GDM1 (cell line): Measurements from ENCODE around the gene GLRX3.
"Not testable (repeated sequence)": the region's sequence is repeated elsewhere in the genome, so short reads cannot be mapped to it uniquely, and the experiment has no call there.

Experiments used
- DNase-seq: peaks from one replicate; lab custom pipeline; 2025; lab: John Stamatoyannopoulos, UW

GLRX3 gene

GRCh38 chr10:130189608-130190054 lies 53.4 kb downstream of the GLRX3 start:
- no peak for DNase-seq

- peak; percentile 55 for DNase-seq
Observed at GRCh38 chr10:130190055-130190736, 54.0 kb downstream of the GLRX3 start.

- DNase-seq: no peak
Observed at GRCh38 chr10:130190737-130191115, 54.5 kb downstream of the GLRX3 start.

DNA sequence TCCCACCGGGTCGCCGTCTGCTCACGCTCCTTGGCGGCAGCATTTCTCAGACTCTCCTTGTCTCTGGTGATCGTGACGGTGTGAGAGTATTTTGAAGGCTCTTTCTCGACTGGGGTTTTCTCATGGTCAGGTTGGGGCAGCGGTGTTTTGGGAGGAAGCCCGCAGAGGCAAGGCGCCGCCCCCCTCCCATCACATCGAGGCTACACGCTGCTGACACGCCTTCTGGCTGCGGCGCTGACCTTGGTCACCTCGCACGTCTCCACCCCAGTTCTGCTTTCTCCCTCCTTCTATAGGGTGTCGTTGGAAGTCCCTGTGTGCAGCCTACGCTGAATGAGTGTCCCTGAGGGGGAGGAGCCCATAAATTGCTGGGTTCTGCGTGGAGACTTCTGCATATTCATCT lies 55.2 kb downstream of the GLRX3 start:
- DNase-seq: no peak

DNA sequence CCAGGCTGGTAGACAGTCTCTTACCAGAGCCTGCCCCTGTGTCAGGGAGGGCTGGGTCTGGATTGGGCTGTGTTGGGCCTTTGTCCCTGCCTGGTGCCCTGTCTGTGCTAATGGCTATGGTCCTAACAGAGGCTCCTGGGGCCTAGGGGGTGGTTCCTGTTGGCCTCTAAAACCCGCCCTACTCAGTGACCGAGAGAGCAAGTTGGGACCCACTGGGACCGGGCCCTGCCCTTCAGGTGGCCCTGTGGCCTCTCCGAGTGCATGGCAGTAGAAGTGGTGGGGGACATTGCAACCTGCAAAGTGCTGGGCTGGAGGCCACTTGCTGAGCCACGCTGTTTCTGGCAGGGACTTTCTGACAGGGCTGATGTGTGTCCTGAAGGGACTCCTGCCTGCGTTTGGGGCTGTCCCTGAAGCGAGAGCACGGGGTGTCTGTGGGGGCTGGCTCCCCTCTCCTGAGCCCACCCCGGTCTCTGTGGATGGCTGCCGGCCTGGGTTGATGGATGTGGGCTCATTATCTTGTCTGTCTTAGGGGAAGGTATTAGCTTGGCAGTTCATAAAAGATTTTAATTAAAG lies 56.2 kb downstream of the GLRX3 start:
- no peak for DNase-seq

- DNase-seq: no peak
Observed at GRCh38 chr10:130193033-130193432, 56.8 kb downstream of the GLRX3 start.

DNA sequence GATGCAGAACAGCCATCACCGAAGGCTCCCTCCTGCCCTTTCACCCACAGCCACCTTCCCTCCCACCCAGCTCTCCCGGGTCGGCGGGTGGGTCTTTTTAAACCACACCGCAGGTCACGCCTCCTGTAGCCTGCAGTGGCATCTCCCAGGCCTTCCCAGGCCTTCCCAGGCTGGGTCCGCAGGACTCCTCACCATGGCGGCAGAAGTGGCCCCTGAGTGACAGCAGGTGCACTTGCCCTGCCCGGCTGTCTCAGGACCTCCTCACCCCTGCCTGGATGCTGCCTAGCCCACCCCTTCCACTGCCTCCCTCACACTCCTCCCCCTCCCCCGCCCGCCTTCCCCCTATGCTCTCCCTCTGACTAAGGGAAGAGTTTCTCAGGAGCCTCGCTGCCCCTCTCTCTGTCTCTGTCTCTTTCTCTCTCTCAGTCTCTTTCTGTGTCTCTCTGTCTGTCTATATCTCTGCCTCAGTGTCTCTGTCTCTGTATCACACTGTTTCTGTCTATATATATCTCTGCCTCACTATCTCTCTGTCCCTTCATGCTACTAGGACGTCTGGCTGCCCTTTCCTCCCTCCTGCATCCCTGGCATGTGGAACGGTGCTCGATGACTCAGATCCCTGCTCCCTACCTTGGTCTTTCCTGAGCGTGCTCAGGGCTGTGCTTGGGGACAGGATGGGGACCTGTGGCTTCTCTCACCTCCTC lies 57.5 kb downstream of the GLRX3 start:
- DNase-seq: no peak

DNA sequence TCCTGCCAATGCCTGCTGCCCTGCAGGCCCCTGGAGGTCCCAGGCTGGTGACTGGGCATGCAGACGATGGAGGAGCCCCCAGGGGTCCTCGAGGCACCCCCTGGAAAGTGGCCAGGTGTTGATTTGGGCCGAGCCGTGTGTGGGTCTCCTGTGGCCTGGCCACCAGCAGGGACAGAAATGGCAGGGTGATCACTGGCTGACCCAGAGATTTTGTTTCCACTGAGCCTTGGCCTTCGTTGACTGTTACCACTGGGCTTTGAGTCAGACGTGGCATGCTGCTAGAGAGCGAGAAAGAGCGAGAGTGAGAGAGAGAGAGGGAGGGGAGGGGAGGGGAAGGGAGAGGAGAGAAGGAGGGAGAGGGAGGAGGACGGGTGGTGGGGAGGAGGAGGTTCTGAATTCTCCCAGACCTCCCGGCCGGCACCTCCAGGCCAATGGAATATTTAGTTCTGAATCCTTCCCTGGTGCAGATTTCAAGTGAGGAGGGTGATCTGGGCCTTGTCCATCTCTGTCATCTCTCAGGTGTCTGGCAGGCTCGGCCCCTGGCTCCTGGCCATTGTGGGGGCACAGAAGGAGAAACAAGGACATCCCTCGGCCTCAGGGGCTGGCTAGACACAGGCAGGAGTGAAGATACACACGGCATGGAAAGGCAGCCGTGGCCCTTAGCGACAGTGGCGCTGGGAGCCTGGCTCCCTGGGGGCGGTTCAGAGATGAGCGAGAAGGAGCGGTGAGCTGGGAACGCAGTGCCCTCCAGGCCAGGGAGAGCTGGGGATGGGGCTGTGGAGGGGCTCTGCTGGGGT lies 58.2 kb downstream of the GLRX3 start:
- no peak for DNase-seq

DNA sequence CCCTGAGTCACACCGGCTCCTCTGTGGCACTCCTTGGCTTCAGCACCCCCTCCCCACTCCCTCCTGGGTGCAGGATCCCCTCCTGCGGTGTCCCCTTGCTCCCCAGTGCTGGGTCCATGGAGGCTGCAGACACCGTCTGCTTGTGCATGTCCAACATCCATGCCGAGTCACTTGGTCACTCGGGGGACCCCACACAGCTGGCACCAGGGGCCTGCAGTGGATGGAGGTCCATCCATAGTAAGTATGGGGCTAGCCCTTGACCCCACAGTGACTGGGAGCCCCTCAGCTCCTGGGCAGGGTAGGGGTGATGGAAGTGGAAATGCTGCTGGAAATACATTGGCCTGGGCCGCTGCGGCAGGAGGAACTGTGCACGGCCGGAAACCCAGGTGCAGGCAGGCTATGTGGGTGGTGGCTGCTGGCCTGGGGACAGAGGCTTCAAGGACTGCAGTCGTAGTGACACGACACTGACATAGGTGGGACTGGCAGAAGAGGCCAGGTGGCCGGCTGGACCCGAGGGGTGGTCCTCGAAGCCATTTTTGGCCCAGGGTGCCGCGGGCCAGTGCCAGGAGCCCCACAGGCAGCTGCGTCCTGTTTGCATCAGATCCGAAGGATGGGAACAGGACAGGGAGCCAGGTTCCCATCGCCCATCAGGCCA lies 58.9 kb downstream of the GLRX3 start:
- no peak for DNase-seq

GRCh38 chr10:130195746-130196294 lies 59.6 kb downstream of the GLRX3 start:
- no peak for DNase-seq

GRCh38 chr10:130196511-130197487 lies 60.6 kb downstream of the GLRX3 start:
- no peak for DNase-seq

DNA sequence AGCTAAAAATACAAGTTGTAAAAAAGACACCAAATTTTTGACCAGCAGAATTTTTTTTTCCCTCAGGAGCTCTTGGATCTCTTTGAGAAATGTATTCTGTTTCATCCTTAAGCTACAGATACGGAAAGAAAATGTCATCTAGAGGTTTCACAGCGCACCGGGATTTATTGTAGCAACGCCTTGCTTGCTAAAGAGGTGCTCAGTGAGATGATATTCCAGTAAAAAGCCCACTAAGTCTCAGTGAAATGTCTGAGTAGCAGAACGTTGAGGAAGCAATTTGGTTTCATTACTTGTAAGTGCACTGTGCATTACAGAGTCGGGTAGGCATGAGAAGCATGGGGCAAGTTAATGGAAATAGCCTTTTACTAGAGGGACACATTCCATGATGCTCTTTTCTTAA lies 62.5 kb downstream of the GLRX3 start:
- no peak for DNase-seq

DNA sequence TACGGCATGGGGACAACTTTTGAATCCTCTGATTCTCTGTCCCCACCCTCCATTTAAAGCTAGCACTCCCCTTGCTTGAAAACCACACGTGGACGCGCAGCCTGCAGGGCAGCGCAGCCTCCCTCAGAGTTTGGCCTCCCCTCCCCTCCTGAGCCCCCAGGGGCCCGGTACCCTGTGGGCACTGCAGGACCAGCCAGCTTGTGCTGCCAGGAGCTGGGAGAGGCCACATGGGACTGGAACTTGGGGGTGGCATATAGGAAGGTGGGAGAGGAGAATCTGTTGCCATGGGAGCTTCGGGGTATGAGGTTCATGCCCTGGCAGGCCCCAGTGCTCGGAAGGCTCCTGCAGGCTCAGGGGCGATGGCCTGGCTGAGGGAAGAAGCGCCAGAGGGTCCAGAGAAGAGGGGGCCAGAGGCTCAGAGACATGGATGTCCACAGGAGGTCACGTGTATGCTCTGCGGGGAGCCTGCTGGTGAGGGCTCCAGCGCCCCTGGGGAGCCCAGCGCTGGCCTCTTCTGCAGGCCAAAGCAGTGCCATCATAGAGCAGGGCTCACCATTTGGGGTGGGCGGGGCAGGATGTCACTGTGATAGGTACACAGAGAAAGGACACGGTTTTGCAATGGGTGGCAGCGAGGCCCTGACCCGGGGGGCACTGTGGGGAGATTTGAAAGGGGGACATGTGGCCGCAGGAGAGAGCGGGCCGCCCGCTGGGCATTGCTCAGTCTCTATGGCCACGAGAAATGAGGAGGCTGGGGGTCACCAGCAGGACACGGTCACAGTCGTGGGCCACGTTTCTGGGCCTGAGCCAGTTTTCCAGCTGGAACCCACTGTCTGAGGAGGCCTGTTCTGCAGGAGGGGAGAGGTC lies 64.2 kb downstream of the GLRX3 start:
- no peak for DNase-seq

- DNase-seq: no peak
Observed at GRCh38 chr10:130201043-130201380, 64.8 kb downstream of the GLRX3 start.

GRCh38 chr10:130202150-130202549 lies 66.0 kb downstream of the GLRX3 start:
- not testable (repeated sequence) for DNase-seq

GRCh38 chr10:130202984-130203621 lies 66.9 kb downstream of the GLRX3 start:
- peak; percentile 3 for DNase-seq

DNA sequence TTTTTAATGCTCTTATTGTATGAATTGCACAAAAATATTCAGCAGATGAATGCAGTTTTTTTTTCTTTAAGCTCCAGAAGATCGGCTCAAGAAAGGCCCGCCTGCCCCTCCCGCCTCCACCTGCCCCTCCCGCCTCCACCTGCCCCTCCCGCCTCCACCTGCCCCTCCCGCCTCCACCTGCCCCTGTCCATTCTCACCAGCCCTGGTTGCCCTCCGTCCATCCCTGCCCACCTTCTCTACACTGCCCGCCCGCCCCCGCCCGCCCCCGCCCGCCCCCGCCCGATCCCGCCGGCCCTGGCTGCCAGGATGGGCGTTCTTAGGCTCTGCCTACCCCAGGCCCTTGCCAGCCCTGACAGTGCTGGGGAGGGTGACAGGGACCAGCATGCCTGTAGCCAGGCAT lies 67.4 kb downstream of the GLRX3 start:
- no peak for DNase-seq

- no peak for DNase-seq
Observed at GRCh38 chr10:130206216-130206737, 70.1 kb downstream of the GLRX3 start.

DNA sequence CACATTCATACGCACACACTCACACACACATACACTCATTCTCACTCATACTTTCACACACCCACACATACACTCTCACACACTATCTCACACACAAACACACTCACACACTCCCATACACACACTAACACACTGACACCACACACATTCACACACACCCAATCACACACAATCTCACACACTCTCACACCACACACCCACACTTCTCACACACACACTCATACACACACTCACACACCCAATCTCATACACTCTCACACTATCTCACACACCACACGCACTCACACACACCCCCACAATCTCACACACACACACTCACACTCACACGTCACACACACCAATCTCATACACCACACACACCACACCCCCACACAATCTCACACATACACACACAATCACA lies 71.0 kb downstream of the GLRX3 start:
- DNase-seq: no peak
